Right lobe of liver (tissue), 6 donors: ENCODE data around the gene RNF208. TPM values are rescaled to one million over a fixed set of nuclear protein-coding genes. Genes with fewer than 3 reads are reported as not detected.
A peak's percentile ranks its signal among the peaks of the same experiment; 100 is the strongest.

Source experiments
- ATAC-seq, 4 donors: fragments of 200-7000 bp; cut with Tn5 transposase; one replicate each; pipeline ENCODE4 v1.9.1; 2020; ENCODE audit warnings: mild to moderate bottlenecking in 4 of 4, moderate library complexity in 4 of 4
- DNase-seq, 3 donors: peaks; one replicate each; pipeline ENCODE4 v3.0.0-alpha.2; 2020
- H3K27ac ChIP-seq, 3 donors: fragments of 200-600 bp; one replicate each; pipeline ENCODE4 v1.8.0; 2022
- H3K27me3 ChIP-seq, 2 donors: fragments of 200-600 bp; one replicate each; pipeline ENCODE4 v1.8.0; 2022
- H3K36me3 ChIP-seq, 4 donors: fragments of 200-600 bp; sonication (generic) in 1 of 4; one replicate each; pipeline versions ENCODE4 v1.5.1 to v1.8.0; 2017 to 2022; ENCODE audit warnings: control low read depth in 1 of 4
- H3K4me1 ChIP-seq, 4 donors: fragments of 200-600 bp; sonication (generic) in 1 of 4; one replicate each; pipeline versions ENCODE4 v1.5.1 to v1.8.0; 2017 to 2022; ENCODE audit warnings: control low read depth in 1 of 4
- H3K4me3 ChIP-seq, 3 donors: fragments of 200-600 bp; one replicate each; pipeline ENCODE4 v1.8.0; 2022
- H3K9me3 ChIP-seq, 4 donors: fragments of 200-600 bp; sonication (generic) in 1 of 4; one replicate each; pipeline versions ENCODE4 v1.5.1 to v1.8.0; 2017 to 2022; ENCODE audit warnings: control low read depth in 1 of 4
- CTCF ChIP-seq, 4 donors: fragments of 200-600 bp in 3 of 4; fragments of 450-650 bp in 1 of 4; IDR thresholded peaks; one replicate each; pipeline versions ENCODE4 v1.5.1 to v1.8.0; 2016 to 2022; ENCODE audit warnings: antibody characterized with exemption in 4 of 4, mild to moderate bottlenecking in 2 of 4
- POLR2A ChIP-seq: fragments of 450-650 bp; IDR thresholded peaks from one replicate; pipeline ENCODE4 v1.6.1; 2017; ENCODE audit warnings: antibody characterized with exemption, mild to moderate bottlenecking
- WGBS: methylation state at CpG from one replicate; pipeline ENCODE4 v1.1.6; 2018; ENCODE audit warnings: low coverage, low lambda C conversion rate; ENCODE audit not compliant: insufficient coverage; ENCODE audit errors: missing lambda C conversion rate; 5-methylcytosine and 5-hydroxymethylcytosine counted together
- intact Hi-C, 2 donors: fragments of 100-400 bp; cut with DNase I; formaldehyde crosslinking; loops; one replicate each; pipeline versions ENCODE4 v1.11.2 to v1.14.1; 2022
- total RNA-seq, 6 experiments: library from RNA; depleted of rRNA in 2 of 6; stranded (reverse); fragments of >200 nt in 2 of 6; fragmentation: NEBNext Ultra II Directional in 3 of 6; extraction: Animal tissue kit (Norgen Biotek cat#: 25700) in 3 of 6; gene quantifications; one replicate each; pipeline versions ENCODE4 v1.1.0 to v1.2.4, GENCODE V29; 2016 to 2023
- donor health status: DM: no; HTN: yes; CAD: no.
- donor health status: DM: no; HTN: no; CAD: no.
- donor health status: DM: no; HTN: no; CAD: no.
- donor health status: DM: no; HTN: yes; CAD: no.
- donor health status: DM: no; HTN: yes; CAD: no.

RNF208 gene
- total RNA-seq, 6 experiments from 2014 or later: 3.5 to 12.2 (median 4.5) TPM

GRCh38 chr9:137254624-137255447, 32.8 kb upstream of the RNF208 start, which contains the start of gene NELFB:
Gene NELFB, plus strand, starts transcription at chr9:137255327.
- intact Hi-C loops: no loop called here
- no peaks in the 10 kb centered on the region for H3K27me3 ChIP-seq
- no peaks in the 10 kb centered on the region for H3K9me3 ChIP-seq
- peak; percentile 94 to 96 (median 95) for DNase-seq
- TF ChIP-seq CTCF (IDR thresholded peaks at IDR 0.05) (peak in 1 of 4 donors; percentile 20), POLR2A (peak; percentile 71)
- WGBS: 0% methylated on average over 30 of the region's 105 CpGs
- H3K4me3 ChIP-seq: peak within 1 kb of the TSS; percentile 97 to 100 (median 98)
- peak; percentile 81 to 90 (median 86) for ATAC-seq
- H3K4me1 ChIP-seq: peaks cover 0 to 16% (median 3%) of the 10 kb centered on the region in 4 donors
- H3K36me3 ChIP-seq: peaks cover 0 to 19% (median 0%) of the 10 kb centered on the region in 4 donors
- peak within 1 kb of the TSS; percentile 36 to 70 (median 60) for H3K27ac ChIP-seq

GRCh38 chr9:137253717-137254623, 31.9 kb upstream of the RNF208 start:
- ATAC-seq: peak; percentile 44 to 67 (median 58)
- peak overlapping the region; percentile 97 to 100 (median 98) for H3K4me3 ChIP-seq
- H3K36me3 ChIP-seq: peaks cover 0 to 15% (median 0%) of the 10 kb centered on the region in 4 donors
- no peaks in the 10 kb centered on the region for H3K9me3 ChIP-seq
- no peak for TF ChIP-seq POLR2A
- TF ChIP-seq CTCF (IDR thresholded peaks at IDR 0.05): no peak
- WGBS: 35% methylated on average over 7 of the region's 21 CpGs
- H3K27me3 ChIP-seq: no peaks in the 10 kb centered on the region
- peak overlapping the region in 1 of 3 donors; percentile 70 for H3K27ac ChIP-seq
- DNase-seq: peak in 2 of 3 donors; percentile 80 to 84
- H3K4me1 ChIP-seq: peaks cover 0 to 16% (median 3%) of the 10 kb centered on the region in 4 donors
- intact Hi-C loops: no loop called here

DNA sequence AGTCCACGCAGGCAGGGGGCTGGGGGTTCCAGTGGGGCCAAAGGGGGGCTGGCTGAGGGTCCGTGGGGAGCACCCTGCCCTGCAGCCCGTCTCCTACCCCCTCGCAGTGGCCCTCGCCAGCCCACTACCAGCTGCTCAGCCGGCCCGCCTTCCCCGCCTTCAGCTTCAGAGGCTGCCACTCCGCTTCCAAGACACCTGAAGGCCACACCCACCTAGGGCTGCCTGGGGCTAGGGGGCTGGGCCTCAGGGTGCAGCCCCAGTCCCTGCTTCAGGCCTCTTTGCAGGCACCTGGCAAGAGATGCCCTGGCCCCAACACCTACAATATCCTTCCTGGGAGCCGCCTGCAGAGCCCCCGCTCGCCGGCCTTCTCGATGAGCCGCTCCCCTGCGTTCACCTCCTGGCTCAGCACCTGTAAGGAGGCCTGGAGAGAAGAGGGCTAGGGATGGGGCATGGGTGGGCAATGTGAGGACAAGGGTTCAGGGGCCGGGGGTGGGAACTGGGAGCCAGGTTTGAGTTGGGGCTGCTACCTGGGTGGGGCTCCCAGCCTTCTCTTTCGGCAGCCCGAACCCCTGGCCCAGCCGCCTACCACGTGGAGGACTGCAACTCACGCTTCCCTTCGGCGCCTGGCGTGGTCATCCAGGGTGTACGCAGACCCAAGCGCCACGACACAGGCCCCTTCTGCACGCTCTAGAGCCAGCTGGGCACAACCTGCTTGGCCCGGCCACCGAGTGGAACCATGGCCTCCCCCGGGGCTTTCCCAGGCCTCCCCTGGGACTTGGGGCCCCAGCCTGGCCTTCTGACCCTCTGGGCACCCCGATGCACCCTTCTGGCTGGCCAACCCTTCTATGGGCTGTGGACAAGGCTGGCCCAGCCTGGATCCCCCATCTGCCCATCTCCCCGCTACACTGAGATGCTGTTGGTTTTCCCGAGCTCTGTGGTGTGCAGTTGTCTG, 30.8 kb upstream of the RNF208 start:
- Histone ChIP-seq H3K4me3 (no peak overlapping the region), H3K9me3 (no peaks in the 10 kb centered on the region), H3K36me3 (peaks cover 0 to 7% (median 0%) of the 10 kb centered on the region in 4 donors), H3K27ac (no peak overlapping the region), H3K27me3 (no peaks in the 10 kb centered on the region), H3K4me1 (peaks cover 0 to 16% (median 3%) of the 10 kb centered on the region in 4 donors)
- DNase-seq (no peak), ATAC-seq (no peak)
- 77% methylated on average over 3 of the region's 35 CpGs for WGBS
- intact Hi-C loops: no loop called here
- no peak for TF ChIP-seq POLR2A
- no peak for TF ChIP-seq CTCF (IDR thresholded peaks at IDR 0.05)
